ENCODE measurements around the gene EHD2.
"Not testable (repeated sequence)": the region's sequence is repeated elsewhere in the genome, so short reads cannot be mapped to it uniquely, and the experiment has no call there.

The EHD2 gene, protein sequence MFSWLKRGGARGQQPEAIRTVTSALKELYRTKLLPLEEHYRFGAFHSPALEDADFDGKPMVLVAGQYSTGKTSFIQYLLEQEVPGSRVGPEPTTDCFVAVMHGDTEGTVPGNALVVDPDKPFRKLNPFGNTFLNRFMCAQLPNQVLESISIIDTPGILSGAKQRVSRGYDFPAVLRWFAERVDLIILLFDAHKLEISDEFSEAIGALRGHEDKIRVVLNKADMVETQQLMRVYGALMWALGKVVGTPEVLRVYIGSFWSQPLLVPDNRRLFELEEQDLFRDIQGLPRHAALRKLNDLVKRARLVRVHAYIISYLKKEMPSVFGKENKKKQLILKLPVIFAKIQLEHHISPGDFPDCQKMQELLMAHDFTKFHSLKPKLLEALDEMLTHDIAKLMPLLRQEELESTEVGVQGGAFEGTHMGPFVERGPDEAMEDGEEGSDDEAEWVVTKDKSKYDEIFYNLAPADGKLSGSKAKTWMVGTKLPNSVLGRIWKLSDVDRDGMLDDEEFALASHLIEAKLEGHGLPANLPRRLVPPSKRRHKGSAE

DNA sequence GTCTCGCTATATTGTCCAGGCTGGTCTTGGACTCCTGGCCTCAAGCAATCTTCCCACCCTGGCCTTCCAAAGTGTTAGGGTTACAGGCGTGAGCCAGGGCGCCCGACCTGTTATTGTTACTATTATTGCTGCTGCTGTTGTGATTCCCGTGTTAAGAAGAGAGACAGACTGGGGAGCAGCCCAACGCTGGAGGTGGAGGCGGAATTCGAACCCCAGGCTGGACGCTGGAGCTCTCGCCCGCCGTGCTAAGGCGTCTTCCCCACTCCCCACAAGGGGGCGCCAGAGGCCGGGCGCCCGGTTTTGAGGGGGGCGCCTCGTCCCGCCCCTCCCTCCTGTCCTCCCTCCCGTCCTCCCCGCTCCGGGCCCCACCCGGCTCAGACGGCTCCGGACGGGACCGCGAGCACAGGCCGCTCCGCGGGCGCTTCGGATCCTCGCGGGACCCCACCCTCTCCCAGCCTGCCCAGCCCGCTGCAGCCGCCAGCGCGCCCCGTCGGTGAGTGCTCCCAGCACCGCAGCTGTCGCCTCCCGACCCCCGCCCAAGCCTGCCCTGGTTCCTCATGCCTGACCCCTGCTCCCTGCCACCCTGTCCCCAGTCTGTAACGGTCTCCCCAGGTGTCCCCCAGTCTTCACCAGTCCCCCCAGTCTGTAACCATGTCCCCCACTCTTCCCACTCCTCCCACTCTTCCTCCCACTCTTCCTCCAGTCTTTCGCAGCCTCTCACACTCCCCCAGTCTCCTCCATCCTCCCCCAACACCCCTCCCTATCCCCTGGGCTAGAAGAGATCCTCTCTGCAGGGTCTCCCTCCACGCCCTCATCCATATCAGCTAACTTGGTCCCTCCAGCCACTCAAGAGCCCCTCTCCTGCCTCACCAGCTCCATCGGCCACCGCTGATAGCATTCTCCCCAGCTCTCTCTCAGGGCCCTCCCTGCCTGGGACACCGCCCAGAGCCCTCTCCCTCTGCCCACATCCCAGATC, at the start of gene EHD2:
TSS of gene EHD2 (plus strand) at position 377 of the 976 bp plus-strand sequence. CDS start 3,191 bp downstream, outside the sequence.
- no peak for DNase-seq

DNA sequence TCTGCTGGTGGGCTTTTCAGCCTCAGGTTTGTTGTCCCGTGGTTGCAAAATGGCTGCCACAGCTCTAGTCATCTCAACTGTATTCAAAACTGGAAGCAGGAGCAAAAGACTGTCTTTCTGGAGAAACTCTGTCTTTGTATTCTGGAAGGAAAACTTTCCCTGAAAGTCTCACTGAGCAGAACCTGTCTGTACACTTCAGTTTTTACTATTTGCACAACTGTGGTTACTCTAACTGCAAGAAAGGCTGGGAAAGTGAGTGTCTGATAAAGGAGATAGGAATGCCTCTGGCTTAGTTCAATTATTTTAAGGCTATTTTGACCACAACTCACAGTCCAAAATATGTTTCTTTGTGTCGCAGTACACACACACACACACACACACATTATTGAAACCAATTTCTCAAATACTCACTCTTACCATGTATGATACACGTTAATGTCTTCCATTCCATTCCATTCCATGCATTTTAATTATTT, 49.7 kb upstream of the EHD2 start:
- DNase-seq: no peak

DNA sequence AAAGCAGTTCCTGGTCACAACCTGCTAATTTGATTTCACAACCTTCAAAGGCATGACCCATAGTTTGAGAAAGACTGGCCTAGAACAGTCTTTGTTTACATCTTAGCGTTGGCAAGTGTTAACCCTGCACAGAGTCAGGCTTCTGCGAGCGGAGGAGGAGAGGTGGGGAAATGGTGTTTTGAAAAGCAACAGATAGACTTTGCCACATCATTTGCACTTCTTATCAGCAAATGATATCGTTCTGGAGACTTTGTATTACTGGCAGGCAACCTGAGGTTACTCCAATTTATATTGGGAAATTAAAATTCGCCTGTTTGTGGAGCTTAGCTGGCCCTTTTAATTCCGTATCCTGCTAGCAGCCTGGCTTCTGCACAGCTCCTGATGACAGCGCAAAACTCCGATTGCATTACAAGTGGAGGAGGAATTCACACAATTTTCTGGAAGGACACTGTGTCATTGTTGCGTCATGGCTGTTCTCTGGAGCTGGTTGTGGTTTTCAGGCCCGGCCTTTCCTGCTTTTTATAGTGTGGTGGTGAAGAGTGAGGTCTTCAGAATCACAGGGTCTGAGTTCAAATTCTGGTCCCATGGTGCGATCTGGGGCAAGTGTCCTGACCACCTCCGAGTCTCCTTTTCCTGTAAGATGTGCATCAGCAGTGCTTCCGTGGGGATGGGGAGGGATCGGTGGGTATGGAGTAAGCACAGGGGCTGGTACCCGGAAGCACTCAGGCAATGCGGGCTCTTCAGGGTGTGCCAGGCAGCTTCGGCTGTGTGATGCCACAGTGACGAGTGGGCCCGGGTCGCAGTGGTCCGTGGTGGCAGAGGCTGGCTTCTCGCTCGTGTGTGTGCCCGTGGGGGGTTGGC, 49.1 kb upstream of the EHD2 start:
- no peak for DNase-seq

DNA sequence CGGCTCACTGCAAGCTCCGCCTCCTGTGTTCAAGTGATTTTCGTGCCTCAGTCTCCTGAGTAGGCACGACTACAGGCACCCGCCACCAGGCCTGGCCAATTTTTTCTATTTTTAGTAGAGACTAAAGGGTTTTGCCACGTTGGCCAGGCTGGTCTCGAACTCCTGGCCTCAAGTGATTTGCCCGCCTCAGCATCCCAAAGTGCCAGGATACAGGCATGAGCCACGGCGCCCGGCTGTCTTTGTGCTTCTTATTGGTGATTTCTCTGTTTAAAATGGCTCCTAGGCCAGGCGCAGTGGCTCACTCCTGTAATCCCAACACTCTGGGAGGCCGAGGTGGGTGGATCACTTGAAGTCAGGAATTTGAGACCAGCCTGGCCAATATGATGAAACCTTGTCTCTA, 44.7 kb upstream of the EHD2 start:
- not testable (repeated sequence) for DNase-seq

DNA sequence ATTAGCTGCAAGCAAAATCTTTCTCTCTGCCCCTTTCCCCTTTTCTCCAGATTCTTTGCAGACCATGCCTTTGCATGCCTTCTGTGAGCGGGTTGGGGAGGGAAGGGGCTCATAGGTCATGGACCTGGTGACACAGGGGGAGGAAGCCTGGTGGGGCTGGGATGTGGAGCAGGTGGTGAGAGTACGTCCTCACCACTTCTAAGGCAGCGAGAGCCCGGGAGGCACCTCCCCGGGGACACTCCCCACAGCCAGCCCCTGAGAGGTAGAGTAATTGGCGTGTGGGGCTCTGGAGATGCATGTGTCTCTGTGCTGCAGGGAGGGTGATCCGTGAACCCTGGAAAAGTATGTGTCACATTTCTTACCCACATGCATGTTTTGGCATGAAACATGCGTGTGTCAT, 42.5 kb upstream of the EHD2 start:
- no peak for DNase-seq

DNA sequence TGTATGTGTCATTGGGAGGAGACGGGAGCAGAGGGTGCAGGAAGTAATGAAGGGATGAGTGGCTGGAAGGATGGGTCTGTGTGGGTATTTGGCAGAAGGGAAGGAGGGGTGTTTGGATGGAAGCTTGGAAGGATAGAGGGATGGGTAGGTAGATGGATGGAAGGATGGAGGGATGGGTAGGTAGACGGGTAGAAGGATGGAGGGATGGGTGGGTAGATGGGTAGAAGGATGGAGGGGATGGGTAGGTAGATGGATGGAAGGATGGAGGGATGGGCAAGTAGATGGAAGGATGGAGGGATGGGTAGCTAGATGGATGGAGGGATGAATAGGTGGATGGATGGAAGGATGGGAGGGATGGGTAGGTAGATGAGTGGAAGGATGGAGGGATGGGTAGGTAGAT, 41.7 kb upstream of the EHD2 start:
- DNase-seq: no peak

DNA sequence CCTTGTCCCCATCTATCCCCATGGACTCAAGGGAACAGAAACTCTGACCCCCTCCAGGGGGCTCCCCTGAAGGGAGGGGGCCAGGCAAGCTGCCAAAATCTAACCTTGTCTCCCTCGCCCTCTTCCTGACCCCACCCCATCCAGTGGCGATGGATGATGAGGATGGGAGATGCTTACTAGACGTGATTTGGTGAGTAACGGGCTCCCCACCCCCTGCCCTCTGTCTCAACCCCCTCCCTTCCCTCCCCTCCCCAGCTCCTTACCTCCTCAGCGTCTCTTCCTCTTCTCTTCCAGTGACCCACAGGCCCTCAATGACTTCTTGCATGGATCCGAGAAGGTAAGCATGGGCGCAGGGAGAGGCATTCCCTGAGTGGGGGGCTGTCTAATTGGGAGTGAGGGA, 39.8 kb upstream of the EHD2 start:
- DNase-seq: no peak

DNA sequence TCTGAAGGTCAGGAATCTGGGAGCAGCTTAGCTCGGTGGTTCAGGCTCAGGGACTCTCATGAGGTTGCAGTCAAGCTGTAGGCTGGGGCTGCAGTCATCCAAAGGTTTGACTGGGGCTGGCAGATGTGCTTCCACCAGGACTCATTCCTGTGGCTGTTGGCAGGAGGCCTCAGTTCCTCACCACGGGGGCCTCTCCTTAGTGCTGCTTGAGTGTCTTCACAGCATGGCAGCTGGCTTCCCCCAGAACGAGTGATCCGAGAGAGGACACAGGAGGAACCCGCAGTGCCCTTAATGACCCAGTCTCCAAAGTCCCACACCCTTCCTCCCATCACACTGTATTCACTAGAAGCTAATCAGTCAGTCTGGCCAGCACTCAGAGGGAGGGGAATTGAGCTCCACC, 38.7 kb upstream of the EHD2 start:
- no peak for DNase-seq

DNA sequence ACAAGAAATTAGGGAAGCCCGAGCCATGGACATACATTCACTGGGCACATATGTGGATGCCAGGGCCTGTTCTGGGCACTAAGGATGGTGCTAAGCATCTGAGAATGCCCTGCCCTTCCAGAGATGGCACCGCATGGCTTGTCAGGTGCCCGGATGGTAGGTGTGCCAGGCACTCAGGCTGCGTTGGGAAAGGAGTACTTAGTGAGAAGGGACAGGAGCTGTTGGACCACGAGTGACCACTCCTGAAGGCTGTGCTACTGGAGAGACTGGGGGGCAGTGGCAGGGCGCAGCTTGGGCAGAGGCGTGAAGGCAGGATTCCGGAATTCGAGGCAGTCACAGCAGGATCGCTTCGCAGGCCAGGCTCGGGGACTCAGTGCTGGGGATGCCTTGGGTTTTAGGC, 38.0 kb upstream of the EHD2 start:
- DNase-seq: no peak

DNA sequence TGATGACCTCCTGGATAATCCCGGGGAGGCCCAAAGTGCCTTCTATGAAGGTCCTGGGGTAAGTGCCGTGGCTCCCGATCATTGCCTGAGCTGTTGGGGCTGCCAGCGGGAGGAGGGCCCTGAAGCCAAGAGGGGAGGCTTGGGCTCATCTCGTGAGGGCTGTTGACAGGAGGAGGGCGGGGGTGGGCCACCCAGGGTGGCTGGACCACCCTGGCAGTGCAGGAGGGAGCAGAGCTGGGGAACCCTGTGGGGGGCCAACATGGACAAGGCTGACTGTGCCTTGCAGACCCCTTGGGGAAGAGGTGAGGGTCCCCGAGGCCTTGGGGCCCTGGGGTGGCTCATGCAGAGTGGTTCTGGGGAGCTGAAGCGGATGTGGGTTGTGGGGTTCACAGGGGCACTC, 37.4 kb upstream of the EHD2 start:
- no peak for DNase-seq

DNA sequence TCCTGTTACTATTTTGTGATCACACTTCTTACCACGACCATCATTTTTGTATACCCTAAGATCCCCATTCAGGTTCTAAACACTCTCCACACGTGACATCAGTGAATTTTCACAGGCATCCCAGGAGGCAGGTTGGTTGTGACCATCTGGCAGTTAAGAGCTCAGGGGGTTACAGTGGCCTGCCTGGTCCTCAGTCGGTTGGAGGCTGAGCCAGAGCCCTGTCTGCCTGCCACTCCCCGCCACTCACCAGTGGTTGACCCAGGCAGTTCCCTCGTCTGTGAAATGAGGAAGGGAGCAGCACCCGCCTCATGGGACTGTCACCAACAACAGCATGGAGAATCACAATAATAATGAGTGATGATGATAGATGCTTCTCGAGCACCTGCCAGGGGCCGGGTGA, 36.4 kb upstream of the EHD2 start:
- DNase-seq: no peak

DNA sequence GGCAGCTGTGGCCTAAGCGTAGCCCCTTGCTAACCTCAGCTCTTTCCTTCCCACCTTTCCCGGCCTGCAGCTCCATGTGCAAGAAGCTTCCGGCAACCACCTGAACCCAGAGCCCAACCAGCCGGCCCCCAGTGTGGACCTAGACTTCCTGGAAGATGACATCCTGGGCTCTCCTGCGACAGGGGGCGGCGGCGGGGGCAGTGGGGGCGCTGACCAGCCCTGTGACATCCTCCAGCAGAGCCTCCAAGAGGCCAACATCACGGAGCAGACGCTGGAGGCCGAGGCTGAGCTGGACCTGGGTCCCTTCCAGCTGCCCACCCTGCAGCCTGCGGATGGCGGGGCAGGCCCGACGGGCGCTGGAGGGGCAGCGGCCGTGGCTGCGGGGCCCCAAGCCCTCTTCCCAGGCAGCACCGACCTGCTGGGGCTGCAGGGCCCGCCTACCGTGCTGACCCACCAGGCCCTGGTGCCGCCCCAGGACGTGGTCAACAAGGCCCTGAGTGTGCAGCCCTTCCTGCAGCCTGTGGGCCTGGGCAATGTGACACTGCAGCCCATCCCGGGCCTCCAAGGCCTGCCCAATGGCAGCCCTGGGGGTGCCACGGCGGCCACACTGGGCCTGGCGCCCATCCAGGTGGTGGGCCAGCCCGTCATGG, 33.8 kb upstream of the EHD2 start:
- DNase-seq: no peak

DNA sequence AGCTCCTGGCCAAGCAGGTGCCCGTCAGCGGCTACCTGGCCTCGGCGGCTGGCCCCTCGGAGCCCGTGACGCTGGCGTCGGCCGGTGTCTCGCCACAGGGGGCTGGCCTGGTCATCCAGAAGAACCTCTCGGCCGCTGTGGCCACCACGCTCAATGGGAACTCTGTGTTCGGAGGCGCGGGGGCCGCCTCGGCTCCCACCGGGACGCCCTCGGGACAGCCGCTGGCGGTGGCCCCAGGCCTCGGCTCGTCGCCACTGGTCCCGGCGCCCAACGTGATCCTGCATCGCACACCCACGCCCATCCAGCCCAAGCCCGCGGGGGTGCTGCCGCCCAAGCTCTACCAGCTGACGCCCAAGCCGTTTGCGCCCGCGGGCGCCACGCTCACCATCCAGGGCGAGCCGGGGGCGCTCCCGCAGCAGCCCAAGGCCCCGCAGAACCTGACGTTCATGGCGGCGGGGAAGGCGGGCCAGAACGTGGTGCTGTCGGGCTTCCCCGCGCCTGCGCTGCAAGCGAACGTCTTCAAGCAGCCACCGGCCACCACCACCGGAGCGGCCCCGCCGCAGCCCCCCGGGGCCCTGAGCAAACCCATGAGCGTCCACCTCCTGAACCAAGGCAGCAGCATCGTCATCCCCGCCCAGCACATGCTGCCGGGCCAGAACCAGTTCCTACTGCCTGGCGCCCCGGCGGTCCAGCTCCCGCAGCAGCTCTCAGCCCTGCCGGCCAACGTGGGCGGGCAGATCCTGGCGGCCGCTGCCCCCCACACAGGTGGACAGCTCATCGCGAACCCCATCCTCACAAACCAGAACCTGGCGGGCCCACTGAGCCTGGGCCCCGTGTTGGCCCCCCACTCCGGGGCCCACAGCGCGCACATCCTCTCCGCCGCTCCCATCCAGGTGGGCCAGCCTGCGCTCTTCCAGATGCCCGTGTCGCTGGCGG, 33.0 kb upstream of the EHD2 start:
- no peak for DNase-seq

DNA sequence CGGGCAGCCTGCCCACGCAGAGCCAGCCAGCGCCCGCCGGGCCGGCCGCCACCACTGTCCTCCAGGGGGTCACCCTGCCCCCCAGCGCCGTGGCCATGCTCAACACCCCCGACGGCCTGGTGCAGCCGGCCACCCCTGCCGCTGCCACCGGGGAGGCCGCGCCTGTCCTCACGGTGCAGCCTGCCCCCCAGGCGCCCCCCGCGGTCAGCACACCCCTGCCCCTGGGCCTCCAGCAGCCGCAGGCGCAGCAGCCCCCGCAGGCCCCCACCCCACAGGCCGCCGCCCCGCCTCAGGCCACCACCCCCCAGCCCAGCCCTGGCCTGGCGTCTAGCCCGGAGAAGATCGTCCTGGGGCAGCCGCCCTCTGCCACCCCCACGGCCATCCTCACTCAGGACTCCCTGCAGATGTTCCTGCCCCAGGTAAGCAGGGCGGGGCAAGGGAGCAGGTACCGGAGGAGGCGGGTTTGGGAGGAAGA, 32.3 kb upstream of the EHD2 start:
- DNase-seq: no peak

DNA sequence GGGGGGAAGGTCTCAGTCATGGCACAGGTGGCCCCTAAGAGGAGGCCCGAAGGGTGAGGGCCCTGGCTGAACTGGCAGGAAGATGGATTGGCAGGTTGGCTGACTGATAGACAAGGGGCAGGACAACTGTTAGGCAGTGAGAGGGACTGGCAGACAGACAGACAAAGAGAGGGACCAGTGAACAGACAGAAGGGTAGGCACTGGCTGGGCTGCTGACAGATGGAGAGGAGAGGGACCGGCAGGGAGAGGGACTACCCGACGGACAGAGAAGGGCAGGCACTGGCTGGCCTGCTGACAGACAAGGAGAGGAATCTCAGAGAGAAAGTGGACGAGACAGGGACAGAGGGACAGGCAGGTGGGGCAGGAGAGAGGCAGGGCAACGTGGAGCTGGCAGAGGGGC, 31.8 kb upstream of the EHD2 start:
- no peak for DNase-seq

DNA sequence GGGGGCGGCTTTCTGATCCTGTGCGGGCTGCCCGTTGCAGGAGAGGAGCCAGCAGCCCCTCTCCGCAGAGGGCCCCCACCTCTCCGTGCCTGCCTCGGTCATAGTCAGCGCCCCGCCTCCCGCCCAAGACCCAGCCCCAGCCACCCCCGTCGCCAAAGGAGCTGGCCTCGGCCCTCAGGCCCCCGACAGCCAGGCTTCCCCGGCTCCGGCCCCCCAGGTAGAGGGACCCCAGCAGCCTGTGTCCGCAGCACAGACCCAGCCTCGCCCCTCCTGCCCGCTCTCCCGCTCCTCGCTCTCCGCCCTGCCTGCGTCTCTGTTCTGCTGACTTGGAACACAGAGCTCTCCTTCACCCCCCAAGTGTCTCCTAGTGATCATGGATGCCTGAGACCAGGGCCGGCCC, 31.3 kb upstream of the EHD2 start:
- DNase-seq: no peak

DNA sequence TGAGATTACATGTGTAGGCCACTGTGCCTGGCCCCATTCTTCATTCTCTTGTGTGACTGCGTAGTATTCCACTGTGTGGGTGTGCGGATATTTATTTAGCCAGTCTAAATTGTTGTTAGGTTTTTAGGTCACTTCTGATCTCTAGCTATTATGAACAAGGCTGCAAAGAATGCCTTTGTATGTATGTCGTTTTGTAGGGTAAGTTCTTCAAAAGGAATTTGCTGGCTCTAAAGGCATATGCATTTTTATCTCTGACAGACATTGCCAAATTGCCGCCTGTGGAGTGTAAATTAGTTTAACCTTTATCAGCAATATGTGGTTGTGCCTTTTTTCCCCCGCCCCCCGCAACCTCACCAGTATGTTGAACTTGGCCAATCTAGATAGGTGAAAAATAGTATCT, 30.3 kb upstream of the EHD2 start:
- DNase-seq: no peak

DNA sequence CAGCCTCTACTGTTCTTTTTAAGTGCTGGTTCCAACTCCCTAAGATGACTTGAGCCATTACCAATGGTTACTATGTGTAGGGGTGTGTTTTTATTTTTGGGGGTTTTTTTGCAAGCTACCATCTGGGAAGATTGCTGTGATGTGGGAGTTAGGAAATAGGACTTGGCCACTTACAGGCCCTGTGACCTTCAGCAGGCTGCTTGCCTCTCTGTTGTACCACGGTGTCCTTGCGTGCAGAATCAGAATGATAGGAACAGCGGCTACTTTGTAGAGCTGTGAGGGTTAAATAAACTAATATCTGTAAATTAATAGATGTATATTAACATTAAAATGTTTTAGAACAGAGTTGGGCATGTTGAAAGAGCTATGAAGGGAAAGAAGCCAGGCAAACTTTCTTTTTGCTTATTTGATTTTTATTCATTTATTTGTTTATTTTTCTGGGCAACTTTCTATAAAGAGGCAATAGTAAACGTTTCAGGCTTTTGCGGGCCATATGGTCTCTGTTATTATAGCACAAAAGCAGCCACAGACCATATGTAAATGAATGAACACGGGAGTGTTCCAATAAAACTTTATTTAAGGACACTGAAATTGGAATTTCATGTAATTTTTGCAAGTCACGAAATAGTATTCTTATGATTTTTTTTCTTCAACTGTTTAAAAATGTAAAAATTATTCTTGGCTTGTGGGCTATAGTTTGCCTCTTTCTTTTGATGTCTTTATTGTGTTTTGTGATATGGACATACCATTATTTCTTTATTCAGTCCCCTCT, 26.4 kb upstream of the EHD2 start:
- no peak for DNase-seq

DNA sequence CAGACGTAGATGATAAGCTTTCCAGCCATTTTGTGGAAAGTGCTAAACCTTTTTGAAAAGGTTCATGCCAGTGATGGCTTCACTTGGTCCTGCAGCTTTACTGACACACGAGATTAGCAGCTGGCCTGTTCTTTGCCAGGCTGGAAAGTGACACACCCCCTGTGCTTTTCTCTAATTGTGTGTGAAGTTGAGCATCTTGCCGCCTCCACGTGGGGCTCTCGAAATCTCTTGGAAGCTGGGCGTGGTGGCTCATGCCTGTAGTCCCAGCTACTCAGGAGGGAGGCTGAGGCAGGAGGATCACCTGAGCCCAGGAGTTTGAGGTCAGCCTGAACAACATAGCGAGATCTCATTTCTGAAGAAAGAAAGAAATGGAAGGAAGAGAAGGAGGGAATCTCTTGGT, 25.3 kb upstream of the EHD2 start:
- no peak for DNase-seq

DNA sequence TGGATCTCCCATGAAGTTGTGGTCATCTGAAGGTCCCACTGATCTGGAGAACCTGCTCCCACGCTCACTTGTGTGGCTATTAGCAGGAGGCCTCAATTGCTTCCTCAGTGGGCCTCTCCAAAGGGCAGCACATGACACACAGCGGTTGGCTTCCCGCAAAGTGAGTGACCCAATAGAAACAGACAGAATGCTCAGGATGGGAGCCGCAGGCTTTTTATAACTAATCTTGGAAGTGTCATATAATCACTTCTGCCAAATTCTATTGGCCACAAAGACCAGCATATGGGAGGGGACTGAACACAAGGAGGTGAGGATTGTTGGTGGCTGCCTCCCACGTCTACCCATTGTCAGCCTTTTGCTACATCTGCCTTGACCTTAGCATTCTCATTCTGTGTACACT, 22.1 kb upstream of the EHD2 start:
- DNase-seq: no peak

All from NCI-H2029 treated with DMSO at 0.1 percent for 48 hours (cell line).